Neural crest cell (in vitro differentiated cells): ENCODE results near the gene KIAA0825. TPM values are rescaled to one million over a fixed set of nuclear protein-coding genes. Genes with fewer than 3 reads are reported as not detected.

Experiments
- DNase-seq: peaks from one replicate; pipeline ENCODE4 v3.0.0; 2021; ENCODE audit warnings: low read depth, mixed read lengths, low spot score
- H3K27ac Mint-ChIP-seq: one replicate; pipeline ENCODE4 v1.8.0; 2021; ENCODE audit warnings: mild to moderate bottlenecking, mixed read lengths; ENCODE audit not compliant: unreplicated experiment
- H3K27me3 Mint-ChIP-seq: 2 replicates; pipeline ENCODE4 v1.8.0; 2021; ENCODE audit warnings: low read depth, mild to moderate bottlenecking, mixed read lengths
- H3K36me3 Mint-ChIP-seq: 2 replicates; pipeline ENCODE4 v1.8.0; 2021; ENCODE audit warnings: low read depth, mild to moderate bottlenecking, mixed read lengths
- H3K4me1 Mint-ChIP-seq: 2 replicates; pipeline ENCODE4 v1.8.0; 2021; ENCODE audit warnings: mixed read lengths
- H3K4me3 Mint-ChIP-seq: one replicate; pipeline ENCODE4 v1.8.0; 2021; ENCODE audit warnings: mild to moderate bottlenecking, mixed read lengths
- H3K9me3 Mint-ChIP-seq: 2 replicates; pipeline ENCODE4 v1.8.0; 2021; ENCODE audit warnings: mixed read lengths
- CTCF ChIP-seq: fragments of 200-600 bp; sonication (generic); conservative IDR thresholded peaks from 2 replicates; pipeline ENCODE4 v1.5.0; 2021; ENCODE audit warnings: antibody characterized with exemption, mild to moderate bottlenecking
- total RNA-seq: library from RNA; stranded (reverse); gene quantifications from 2 replicates; pipeline ENCODE4 v1.2.1, GENCODE V29; 2021

The KIAA0825 gene
- total RNA-seq, 1 donor from 2014 or later: 3.5 TPM

DNA sequence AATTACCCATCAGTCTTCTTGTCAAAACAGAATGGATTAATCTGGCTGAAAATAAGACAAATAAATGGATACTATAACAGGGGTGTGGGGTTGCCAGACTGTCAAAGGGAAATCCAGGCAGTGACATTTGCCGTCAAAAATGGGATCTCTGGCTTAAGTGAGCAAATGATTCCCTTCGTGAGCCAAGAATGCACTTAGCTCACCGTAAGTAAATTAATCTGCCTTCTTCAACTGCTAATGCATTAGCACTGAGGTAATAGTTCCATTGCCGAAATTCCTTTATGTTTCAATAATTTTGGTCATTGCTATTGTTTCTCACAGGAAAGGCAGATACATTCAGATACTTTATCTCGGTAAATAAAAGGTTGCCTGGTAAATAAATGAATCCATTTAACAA, 377.8 kb downstream of the KIAA0825 start:
- H3K4me3 Mint-ChIP-seq: no peak overlapping the region
- no peaks in the 10 kb centered on the region for H3K27me3 Mint-ChIP-seq
- no peak for DNase-seq
- peaks cover 17% of the 10 kb centered on the region for H3K4me1 Mint-ChIP-seq
- H3K27ac Mint-ChIP-seq: no peak overlapping the region
- H3K9me3 Mint-ChIP-seq: peaks cover 6% of the 10 kb centered on the region
- H3K36me3 Mint-ChIP-seq: peaks cover 4% of the 10 kb centered on the region
- TF ChIP-seq CTCF: no peak

GRCh38 chr5:94240134-94240533, 378.3 kb downstream of the KIAA0825 start:
- no peak for TF ChIP-seq CTCF
- Mint-ChIP-seq H3K4me1 (peaks cover 17% of the 10 kb centered on the region), H3K9me3 (peaks cover 9% of the 10 kb centered on the region), H3K4me3 (no peak overlapping the region), H3K27ac (no peak overlapping the region), H3K27me3 (no peaks in the 10 kb centered on the region), H3K36me3 (peaks cover 8% of the 10 kb centered on the region)
- no peak for DNase-seq

DNA sequence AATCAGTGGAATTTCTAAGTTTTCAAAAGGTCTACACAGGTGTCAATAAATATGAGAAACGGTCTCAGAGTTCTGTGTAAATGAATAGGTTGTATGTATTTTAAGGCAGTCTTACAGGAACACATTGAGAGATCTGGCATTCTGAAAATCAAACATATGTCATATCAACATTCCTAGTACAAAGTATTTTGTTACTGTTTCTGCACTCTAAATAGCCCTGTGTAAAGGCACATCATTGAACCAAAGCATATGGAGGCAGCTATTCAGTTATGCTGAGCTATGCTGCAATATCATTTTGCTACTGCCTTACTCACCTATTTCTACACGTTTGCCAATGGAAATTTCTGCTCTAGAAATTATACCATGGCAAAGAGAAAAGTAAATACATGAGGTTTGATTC, 379.1 kb downstream of the KIAA0825 start:
- TF ChIP-seq CTCF: no peak
- Mint-ChIP-seq H3K27me3 (no peaks in the 10 kb centered on the region), H3K36me3 (peaks cover 10% of the 10 kb centered on the region), H3K4me1 (peaks cover 17% of the 10 kb centered on the region), H3K27ac (no peak overlapping the region), H3K4me3 (no peak overlapping the region), H3K9me3 (peaks cover 14% of the 10 kb centered on the region)
- DNase-seq: no peak

DNA sequence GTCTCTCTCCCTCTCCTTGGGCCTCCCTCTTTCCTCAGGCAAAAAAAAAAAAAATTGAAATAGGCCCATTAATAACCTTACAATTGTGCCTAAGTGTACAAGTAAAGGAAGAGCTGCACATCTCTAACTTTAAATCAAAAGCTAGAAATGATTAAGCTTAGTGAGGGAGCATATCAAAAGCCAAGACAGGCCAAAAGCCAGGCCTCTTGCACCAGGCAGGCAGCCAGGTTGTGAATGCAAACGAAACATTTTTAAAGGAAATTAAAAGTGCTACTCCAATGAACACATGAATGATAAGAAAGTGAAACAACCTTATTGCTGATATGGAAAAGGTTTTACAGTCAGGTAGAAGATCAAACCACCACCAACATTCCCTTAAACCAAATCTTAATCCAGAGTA, 383.4 kb downstream of the KIAA0825 start:
- Mint-ChIP-seq H3K4me3 (no peak overlapping the region), H3K36me3 (peaks cover 12% of the 10 kb centered on the region), H3K27me3 (no peaks in the 10 kb centered on the region), H3K9me3 (peaks cover 17% of the 10 kb centered on the region), H3K4me1 (no peaks in the 10 kb centered on the region), H3K27ac (no peak overlapping the region)
- DNase-seq: no peak
- no peak for TF ChIP-seq CTCF

GRCh38 chr5:94228791-94229190, 389.6 kb downstream of the KIAA0825 start:
- no peak for TF ChIP-seq CTCF
- no peaks in the 10 kb centered on the region for H3K4me1 Mint-ChIP-seq
- no peak overlapping the region for H3K4me3 Mint-ChIP-seq
- H3K9me3 Mint-ChIP-seq: peaks cover 7% of the 10 kb centered on the region
- no peak overlapping the region for H3K27ac Mint-ChIP-seq
- H3K27me3 Mint-ChIP-seq: no peaks in the 10 kb centered on the region
- no peak for DNase-seq
- H3K36me3 Mint-ChIP-seq: peaks cover 2% of the 10 kb centered on the region

- no peak overlapping the region for H3K4me3 Mint-ChIP-seq
- peaks cover 5% of the 10 kb centered on the region for H3K4me1 Mint-ChIP-seq
- no peak overlapping the region for H3K27ac Mint-ChIP-seq
- DNase-seq: no peak
- H3K9me3 Mint-ChIP-seq: peaks cover 3% of the 10 kb centered on the region
- TF ChIP-seq CTCF: no peak
- no peaks in the 10 kb centered on the region for H3K27me3 Mint-ChIP-seq
- no peaks in the 10 kb centered on the region for H3K36me3 Mint-ChIP-seq
Measured at GRCh38 chr5:94223235-94223634, 395.2 kb downstream of the KIAA0825 start.
